Measurements from ENCODE around the gene THOC1.

Gene THOC1

DNA sequence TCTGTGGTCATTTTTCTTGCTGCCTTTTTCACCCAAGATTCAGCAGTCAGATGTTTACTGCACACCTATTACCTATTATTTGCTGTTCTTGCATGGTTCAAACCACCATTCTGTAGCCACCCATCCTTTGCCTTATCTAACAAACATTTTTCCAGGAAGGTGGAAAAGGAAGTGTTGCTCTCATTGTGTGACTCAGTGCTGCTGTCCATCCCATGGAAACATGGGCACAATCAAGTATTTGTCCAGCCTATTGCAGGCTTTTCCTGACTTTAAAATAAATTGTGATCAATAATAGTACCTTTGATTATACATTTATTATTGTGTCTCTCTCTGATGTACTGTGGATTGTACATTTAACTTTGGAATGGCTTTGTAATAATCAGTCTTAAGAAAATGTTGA, 56.3 kb downstream of the THOC1 start:
- DNase-seq: no peak

DNA sequence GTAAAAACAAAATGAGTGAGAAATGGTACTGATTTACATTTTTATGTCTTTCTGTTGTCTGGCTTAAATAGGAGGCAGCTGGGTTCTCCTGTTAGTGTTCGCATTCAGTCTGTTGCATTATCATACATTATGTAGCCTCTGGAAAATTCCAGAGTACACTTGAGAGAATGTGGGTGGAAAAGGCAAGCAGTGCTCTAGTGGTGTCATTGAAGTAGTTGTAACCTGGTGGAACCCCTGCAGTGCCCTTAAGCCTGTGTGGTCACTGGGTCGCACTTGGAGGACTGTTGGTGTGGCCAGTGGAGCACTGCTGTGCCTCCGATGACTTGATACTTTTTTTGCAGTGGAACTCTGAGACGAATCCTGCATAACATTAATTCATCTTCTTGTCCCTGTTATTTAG, 57.1 kb downstream of the THOC1 start:
- no peak for DNase-seq

DNA sequence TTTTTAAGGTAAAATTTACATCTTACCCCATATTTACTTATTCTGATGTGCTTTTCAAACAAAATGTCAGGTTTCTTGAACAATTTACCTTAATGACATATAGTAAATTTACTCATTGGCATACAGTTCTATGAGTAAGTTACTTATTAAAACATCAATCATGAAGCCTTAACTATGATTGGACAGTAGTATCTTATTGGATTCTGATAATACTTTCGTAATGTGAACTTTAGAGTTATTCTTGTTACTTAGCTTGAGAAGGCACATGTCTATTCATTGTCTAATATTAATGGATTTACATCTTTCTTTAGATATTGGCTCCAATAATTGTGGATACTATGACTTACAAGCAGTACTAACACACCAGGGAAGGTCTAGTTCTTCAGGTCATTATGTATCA, 57.8 kb downstream of the THOC1 start:
- no peak for DNase-seq

DNA sequence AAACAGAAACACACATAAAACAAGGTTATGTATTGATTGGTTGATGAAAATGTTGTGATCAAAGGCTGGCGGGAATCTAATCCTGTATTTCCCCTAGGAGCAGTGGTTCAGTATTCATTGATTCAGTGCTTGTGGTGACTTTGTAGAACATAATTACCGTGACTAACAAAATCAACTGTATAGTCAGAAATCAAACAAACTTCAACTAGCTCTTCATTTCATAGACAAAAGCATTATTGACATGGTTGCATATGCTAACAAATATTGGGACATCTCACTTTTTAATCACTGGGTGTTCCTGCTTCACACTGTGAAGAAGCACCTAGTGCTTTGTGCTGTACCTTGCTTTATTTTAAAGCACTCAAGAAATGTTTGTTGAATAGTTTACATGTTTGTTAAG, 68.1 kb downstream of the THOC1 start:
- no peak for DNase-seq

DNA sequence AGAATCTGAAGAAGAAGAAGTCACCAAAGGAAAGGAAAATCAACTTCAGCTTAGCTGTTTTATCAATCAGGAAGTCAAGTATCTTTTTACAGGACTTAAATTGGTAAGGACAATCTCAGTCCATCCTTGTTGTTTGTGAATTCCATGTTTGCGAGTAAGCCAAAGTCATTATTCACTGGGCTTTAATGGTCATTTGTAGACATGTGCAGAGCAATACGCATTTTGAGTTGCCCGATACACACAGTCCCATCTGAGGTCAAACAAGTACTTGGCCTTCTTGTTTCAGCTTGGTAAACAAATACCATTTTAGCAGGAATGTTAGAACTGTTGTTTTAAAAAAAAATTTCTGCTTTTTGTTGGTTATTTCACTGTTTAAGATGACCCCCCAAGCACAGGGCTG, 68.6 kb downstream of the THOC1 start:
- DNase-seq: no peak

DNA sequence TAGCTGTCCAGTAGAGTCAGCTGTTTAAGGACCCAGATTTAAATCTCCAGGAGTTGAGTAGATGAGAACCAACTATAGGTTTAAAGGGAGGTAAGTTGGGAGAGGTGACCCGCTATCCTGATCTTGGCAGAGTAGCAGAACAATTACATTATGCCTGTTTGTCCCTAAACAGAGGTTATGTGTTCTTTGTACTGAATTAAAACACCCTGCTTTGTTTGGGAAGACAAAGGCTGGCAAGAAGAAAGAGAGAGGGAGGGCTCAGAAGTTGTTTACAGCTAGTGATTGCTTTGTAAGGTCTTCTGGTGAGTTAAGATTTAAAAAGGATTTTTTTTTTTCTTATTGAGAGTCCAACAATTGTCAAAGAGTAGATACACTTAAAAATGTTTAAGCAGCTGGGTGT, 72.2 kb downstream of the THOC1 start:
- DNase-seq: no peak

DNA sequence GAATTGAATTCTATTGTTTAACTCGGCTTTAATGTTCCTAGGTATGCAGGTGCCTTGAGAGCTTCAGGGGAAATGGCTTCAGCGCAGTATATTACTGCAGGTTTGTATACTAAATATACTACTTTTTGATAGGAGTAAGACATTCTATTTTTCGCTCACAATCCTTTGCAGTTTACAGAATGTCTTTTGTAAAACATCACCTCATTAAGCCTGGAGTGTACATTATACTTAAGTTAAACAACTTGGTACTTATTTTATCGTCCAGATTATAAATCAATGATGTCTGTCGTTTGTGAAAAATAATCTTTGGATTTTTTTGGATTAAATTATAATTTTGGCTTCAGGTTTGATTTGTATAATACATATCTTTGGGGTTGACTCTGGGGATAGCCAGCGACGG, 75.0 kb downstream of the THOC1 start:
- no peak for DNase-seq

DNA sequence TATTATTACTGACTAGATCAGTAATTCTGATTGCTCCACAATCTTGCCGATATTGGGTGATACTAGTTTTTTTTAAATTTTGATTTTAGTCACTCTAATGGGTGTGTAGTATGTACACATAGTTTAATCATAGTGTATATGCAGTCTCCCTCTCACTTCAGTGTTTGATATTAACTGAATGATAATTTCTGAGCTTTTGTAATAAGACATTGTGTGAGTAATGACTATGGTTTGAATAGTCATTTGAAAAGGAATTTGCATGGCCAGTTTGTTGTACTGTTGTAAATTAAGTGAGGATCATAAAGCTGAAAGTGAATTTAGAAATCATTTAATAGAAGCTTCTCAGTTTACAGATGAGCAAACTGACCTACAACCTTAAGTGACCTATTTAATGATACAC, 76.1 kb downstream of the THOC1 start:
- DNase-seq: no peak

DNA sequence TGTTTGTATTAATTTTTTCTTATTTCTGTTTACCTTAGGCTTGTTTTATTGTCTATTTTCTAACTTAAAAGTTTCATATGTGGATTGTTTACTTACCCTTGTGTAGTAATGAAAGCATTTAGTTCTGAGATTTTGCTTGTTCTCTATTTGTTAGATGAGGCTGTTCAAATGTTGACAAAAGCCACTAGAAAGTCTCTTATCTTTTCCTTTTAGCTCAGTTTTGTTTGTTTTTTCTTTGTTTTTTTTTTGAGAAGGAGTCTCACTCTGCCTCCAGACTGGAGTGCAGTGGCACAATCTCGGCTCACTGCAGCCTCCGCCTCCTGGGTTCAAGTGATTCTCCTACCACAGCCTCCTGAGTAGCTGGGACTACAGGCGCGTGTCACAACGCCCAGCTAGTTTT, 78.6 kb downstream of the THOC1 start:
- DNase-seq: no peak

DNA sequence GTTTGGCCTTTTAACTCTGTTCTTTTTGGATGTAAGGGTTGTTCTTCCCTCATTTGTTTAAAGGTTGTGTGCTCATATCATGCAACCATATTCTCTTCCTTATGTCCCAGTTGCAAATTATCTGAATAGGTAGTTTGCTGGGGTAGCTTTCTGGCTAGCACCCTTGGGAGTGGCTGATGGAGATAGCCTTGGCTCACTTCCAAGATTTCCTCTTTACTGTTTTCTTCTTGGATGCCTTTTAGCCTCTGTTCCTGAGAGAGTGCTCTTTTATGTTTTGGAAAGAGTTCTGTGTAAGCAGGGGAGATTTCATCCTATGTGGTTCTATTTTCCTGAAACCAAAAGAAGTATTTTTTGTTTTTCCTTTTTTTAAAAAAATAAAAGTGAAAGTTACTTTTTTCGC, 84.1 kb downstream of the THOC1 start:
- DNase-seq: no peak

DNA sequence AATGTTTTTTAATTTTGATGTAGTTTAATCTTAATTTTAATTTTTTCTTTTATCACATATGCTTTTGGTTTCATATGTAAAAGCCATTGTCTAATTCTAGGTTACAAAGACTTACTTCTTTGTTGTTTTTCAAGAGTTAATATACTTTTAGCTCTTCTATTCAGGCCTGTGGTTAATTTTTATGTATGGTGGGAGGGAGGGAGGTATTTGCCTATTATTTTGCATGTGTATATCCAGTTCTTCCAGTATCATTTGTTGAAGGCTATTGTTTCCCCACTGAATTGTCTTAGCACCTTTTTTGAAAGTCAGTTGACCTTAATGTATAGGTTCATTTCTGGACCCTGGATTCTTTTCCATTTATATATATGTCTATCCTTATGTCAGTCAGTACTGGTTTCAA, 86.1 kb downstream of the THOC1 start:
- DNase-seq: no peak

DNA sequence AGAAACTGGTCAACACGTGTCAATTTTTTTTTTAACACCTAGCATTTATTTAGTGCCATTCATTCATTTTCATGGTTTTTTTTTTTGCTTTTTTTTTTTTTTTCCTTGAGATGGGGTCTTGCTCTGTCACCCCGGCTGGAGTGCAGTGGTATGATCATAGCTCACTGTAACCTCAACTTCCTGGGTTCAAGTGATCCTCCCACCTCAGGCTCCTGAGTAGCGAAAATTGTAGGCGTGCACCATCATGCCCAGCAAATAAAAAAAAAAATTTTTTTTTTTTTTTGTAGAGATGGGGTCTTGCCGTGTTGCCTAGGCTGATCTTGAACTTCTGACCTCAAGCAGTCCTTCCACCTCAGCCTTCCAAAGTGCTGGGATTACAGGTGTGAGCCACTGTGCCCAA, 88.3 kb downstream of the THOC1 start:
- DNase-seq: no peak

DNA sequence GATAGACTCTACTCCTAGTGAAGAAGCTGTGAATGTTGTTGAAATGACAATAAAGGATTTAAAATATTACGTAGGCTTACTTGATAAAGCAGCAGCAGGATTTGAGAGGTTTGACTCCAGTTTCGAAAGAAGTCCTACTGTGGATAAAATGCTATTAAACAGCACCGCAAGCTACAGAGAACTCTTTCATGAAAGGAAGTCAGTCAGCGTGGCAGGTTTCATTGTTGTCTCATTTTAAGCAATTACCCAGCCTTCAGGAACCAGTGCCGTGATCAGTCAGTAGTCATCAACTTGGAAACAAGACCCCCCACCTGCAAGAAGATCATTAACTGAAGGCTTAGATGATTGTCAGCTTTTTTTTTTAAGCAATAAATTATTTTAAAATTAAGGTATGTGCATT, 95.5 kb downstream of the THOC1 start:
- no peak for DNase-seq

Data from activated effector memory CD4-positive, alpha-beta T cell treated with Interleukin-2 at 50 U/mL for 16 hours (primary cell).